GM12878 (cell line): Measurements from ENCODE around the gene KLHL30.

Source experiments
- ATF3 ChIP-seq: IDR thresholded peaks from 2 replicates; pipeline ENCODE4 v1.6.1; 2011; ENCODE audit warnings: low read depth, mild to moderate bottlenecking, low read length, moderate library complexity, borderline replicate concordance; ENCODE audit errors: extremely low read depth
- CREM ChIP-seq: IDR thresholded peaks from 2 replicates; pipeline ENCODE4 v1.6.1; 2014; ENCODE audit warnings: antibody characterized with exemption, low read depth
- EP300 ChIP-seq, 2 experiments: fragments of 150-350 bp in 1 of 2; IDR thresholded peaks; 2 replicates each; pipeline ENCODE4 v1.6.1; 2011 to 2012; ENCODE audit warnings: low read depth in 2 of 2, low read length in 2 of 2, borderline replicate concordance in 1 of 2, improper control_type of control experiment in 1 of 2, inconsistent platforms in 1 of 2; ENCODE audit not compliant: control insufficient read depth in 1 of 2
- EZH2 ChIP-seq: IDR thresholded peaks from 2 replicates; pipeline ENCODE4 v1.6.1; 2012; ENCODE audit warnings: low read depth, mild to moderate bottlenecking, control low read depth, inconsistent platforms, low read length, borderline replicate concordance; ENCODE audit not compliant: control insufficient read depth
- FOXM1 ChIP-seq: IDR thresholded peaks from 2 replicates; pipeline ENCODE4 v1.6.1; 2012; ENCODE audit warnings: low read depth, mild to moderate bottlenecking, inconsistent platforms, low read length, moderate library complexity
- NFIC ChIP-seq: IDR thresholded peaks from 2 replicates; pipeline ENCODE4 v1.6.1; 2012; ENCODE audit warnings: low read depth, mild to moderate bottlenecking, inconsistent platforms, low read length, moderate library complexity
- RBBP5 ChIP-seq: fragments of 200-600 bp; sonication (generic); conservative IDR thresholded peaks from 2 replicates; pipeline ENCODE4 v1.6.1; 2016
- RUNX3 ChIP-seq: IDR thresholded peaks from 2 replicates; pipeline ENCODE4 v1.6.1; 2012; ENCODE audit warnings: low read length, inconsistent platforms
- SPI1 ChIP-seq: IDR thresholded peaks from 2 replicates; pipeline ENCODE4 v1.6.1; 2011; ENCODE audit warnings: low read depth, mild to moderate bottlenecking, low read length, moderate library complexity, borderline replicate concordance; ENCODE audit not compliant: insufficient read depth
- TCF3 ChIP-seq: IDR thresholded peaks from 2 replicates; pipeline ENCODE4 v1.6.1; 2012; ENCODE audit warnings: low read depth, mild to moderate bottlenecking, low read length, borderline replicate concordance; ENCODE audit not compliant: insufficient read depth
- YBX1 ChIP-seq: fragments of 450-650 bp; IDR thresholded peaks from 2 replicates; pipeline ENCODE4 v1.6.1; 2016; ENCODE audit warnings: antibody characterized with exemption
- ZNF274 ChIP-seq: IDR thresholded peaks from one replicate; pipeline ENCODE4 v1.8.0; 2011; ENCODE audit not compliant: insufficient read length, insufficient read depth
- TF ChIP-seq, protein P1 (sequence below), 3 experiments: IDR thresholded peaks in 2 of 3; conservative IDR thresholded peaks in 1 of 3; 2 replicates each; pipeline ENCODE4 v1.5.1; 2011; ENCODE audit warnings: low read depth in 3 of 3, low read length in 3 of 3, mild to moderate bottlenecking in 3 of 3, control low read depth in 2 of 3, moderate library complexity in 2 of 3, inconsistent platforms in 1 of 3, mixed read lengths in 1 of 3; ENCODE audit not compliant: control insufficient read depth in 2 of 3, insufficient read depth in 1 of 3; ENCODE audit errors: extremely low read depth in 1 of 3

GRCh38 chr2:238131761-238132462 is 6.6 kb upstream of the KLHL30 start:
- no peak for TF ChIP-seq RBBP5
- no peak for TF ChIP-seq NFIC
- TF ChIP-seq, protein P1, sequence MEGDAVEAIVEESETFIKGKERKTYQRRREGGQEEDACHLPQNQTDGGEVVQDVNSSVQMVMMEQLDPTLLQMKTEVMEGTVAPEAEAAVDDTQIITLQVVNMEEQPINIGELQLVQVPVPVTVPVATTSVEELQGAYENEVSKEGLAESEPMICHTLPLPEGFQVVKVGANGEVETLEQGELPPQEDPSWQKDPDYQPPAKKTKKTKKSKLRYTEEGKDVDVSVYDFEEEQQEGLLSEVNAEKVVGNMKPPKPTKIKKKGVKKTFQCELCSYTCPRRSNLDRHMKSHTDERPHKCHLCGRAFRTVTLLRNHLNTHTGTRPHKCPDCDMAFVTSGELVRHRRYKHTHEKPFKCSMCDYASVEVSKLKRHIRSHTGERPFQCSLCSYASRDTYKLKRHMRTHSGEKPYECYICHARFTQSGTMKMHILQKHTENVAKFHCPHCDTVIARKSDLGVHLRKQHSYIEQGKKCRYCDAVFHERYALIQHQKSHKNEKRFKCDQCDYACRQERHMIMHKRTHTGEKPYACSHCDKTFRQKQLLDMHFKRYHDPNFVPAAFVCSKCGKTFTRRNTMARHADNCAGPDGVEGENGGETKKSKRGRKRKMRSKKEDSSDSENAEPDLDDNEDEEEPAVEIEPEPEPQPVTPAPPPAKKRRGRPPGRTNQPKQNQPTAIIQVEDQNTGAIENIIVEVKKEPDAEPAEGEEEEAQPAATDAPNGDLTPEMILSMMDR (IDR thresholded peaks at IDR 0.05 in 2 of 3, conservative IDR thresholded peaks at IDR 0.05 in 1 of 3; ENCODE audit: control insufficient read depth in 2 of 3, extremely low read depth in 1 of 3, insufficient read depth in 1 of 3, low read depth in 3 of 3, low read length in 3 of 3): no peak
- TF ChIP-seq ZNF274: no peak
- TF ChIP-seq EZH2: no peak
- TF ChIP-seq FOXM1: no peak
- no peak for TF ChIP-seq CREM
- no peak for TF ChIP-seq TCF3
- no peak for TF ChIP-seq RUNX3
- TF ChIP-seq EP300 (IDR thresholded peaks at IDR 0.05; ENCODE audit: borderline replicate concordance in 1 of 2, control insufficient read depth in 1 of 2, low read depth in 2 of 2, low read length in 2 of 2): no peak
- TF ChIP-seq YBX1: no peak
- no peak for TF ChIP-seq ATF3
- no peak for TF ChIP-seq SPI1
